DMS53 (cell line): ENCODE data around the gene CRY2.

Experiments used
- DNase-seq: peaks from one replicate; lab custom pipeline; 2025; lab: John Stamatoyannopoulos, UW

The CRY2 gene

GRCh38 chr11:45930951-45931570, 83.8 kb downstream of the CRY2 start:
- no peak for DNase-seq

GRCh38 chr11:45931739-45932138, 84.5 kb downstream of the CRY2 start:
- DNase-seq, result no peak

GRCh38 chr11:45932217-45932616, 84.9 kb downstream of the CRY2 start:
- DNase-seq, result no peak
